Activated CD8-positive, alpha-beta memory T cell treated with anti-CD3 and anti-CD28 coated beads for 48 hours (primary cell): ENCODE data around the gene HSD11B2.
A peak's percentile ranks its signal among the peaks of the same experiment; 100 is the strongest.

ENCODE experiments used
- DNase-seq, 3 experiments: peaks; one replicate each; pipeline ENCODE4 v3.0.0-alpha.2; 2020; ENCODE audit warnings: low read depth in 2 of 3, low spot score in 2 of 3

HSD11B2 gene

GRCh38 chr16:67470359-67470758 lies 39.4 kb downstream of the HSD11B2 start:
- no peak for DNase-seq

DNA sequence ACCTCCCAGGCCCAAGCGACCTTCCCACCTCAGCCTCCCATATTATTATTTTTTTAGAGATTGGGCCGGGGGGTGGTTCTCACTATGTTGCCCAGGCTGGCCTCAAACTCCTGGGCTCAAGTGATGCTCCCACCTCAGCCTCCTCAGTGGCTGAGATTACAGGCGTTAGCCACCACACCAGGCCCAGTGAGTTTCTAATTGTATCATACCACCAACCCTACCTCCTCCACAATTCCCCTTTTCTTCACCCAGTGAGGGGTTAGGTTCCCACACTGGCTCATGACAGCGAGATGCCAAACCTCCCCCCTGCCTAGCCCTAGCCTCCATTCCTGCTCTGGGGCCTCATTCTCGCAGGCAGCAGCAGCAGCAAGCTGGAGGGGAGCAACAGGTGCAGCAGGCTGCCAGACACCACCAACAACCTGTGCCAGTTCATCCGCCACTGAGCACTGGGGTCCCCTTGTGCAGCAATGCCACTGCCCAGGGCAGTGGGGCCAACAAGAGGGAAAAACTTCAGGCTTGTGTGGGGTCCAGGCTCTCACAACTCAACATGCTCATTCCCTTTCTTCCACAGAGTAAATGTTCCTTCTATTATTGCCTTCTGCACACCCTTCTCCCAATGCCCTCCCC lies 41.0 kb downstream of the HSD11B2 start:
- no peak for DNase-seq

DNA sequence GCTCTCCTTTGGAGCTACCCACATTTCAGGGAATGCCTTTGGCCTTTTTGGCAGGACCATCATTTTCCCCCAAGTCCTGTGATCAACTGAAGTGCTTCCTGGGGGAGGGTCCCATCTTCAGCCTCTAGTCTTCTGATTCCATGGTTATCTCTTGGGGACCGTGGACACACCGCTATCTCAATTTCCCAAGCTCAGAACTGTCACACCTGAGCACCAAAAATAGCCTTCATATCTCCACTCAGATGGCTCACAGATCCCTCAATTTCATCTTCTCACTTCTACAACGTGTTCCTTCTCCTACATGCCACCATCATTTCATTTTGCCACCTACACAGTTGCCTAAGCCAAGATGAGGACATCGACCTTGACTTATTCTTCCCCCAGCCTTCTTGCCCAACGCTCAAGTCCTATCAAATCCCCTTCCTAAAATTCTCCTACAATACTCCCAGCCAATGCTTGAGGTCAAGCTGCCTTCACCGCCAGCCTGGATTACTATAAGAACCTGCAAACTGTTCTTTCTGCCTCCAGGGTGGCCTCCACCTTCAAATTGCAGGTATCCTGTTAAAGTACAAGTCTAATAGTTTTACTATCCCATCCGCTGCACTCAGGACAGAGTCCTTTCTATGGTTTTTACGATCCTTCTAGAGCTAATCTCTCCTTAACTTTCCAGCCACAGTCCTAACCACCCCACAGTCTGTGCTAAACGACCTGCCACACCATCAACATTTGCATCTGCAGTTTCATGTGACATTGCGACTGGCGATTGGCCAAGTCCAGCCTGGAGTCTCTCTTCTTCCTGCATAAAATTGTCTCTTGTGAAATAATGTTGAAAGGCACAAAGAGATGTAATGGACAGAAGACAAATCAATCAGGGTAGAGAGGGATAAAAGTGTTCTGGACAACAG lies 43.9 kb downstream of the HSD11B2 start:
- no peak for DNase-seq

- DNase-seq, result no peak
Observed at GRCh38 chr16:67477960-67478554, 47.1 kb downstream of the HSD11B2 start.

DNA sequence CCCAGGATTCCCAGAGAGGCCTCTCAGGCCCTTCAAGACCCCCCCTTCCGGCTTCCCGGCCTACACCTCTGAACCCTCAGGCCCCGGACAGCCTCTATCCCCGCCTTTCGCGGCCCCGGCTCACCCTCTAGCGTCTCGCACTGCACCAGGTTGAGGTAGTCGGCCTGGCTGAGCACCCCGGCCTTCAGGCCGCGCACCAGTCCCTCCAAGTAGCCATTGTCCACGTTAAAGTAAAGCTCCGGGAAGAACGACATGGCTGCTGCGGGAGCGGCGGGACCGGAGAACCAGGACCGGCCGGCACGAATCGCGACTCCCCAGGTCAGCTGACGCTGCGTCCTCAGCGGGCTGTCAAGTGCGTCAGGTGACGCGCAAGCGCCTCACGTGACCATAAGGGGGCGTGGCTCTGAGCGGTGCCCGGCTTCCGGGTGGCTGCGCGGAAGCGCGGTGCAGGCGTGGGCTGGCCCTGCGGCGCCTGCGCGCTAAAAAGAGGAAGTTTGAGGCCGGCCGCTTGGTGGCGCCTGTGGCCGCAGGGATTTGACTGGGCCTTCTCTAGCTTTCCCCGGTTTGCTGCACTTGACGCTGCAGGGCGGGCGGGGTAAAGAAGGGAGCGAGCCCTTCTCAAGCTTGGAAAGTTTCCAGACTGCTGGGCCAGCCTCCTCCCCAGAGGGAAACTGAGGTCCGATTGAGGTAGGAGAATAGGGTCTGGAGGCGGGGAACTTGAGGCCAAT lies 50.1 kb downstream of the HSD11B2 start, which contains the start of gene ATP6V0D1:
TSS of gene ATP6V0D1 (minus strand) at position 325 of the 728 bp plus-strand sequence. CDS start at position 254, 71 bp downstream.
- peak; percentile 90 to 99 (median 97) for DNase-seq

DNA sequence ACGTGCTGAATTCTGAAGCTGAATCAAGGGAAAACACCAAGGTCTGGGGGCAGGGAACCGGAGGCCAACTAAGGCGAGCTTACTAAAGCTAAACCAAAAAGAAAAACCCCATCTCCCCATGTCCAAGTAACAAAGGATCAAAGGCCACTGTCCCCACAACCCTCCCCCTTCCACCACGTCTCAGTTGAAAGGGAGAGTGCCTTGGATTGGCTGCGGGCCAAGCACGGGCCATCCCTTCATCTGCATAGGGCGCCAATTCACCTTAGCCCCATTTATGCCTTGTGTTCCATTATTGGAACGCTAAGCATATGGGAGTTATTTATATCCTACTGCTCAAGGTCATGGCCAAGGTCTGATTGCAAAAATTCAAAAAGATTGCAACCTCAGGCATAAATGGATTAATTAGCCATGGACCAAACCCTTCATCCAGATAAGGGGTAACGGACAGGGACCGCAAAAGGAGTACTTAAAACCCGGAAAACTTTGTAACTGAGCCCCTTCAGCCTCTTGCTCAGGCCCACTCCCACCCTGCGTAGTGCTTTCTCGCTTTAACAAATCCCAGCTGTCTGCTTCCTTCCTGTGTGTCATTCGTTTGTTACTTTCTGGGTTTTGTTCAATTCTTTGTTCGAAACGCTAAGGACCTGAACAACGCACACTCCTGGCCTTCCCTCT lies 50.8 kb downstream of the HSD11B2 start:
- DNase-seq, result peak in 2 of 3 experiments; percentile 30 to 32

DNA sequence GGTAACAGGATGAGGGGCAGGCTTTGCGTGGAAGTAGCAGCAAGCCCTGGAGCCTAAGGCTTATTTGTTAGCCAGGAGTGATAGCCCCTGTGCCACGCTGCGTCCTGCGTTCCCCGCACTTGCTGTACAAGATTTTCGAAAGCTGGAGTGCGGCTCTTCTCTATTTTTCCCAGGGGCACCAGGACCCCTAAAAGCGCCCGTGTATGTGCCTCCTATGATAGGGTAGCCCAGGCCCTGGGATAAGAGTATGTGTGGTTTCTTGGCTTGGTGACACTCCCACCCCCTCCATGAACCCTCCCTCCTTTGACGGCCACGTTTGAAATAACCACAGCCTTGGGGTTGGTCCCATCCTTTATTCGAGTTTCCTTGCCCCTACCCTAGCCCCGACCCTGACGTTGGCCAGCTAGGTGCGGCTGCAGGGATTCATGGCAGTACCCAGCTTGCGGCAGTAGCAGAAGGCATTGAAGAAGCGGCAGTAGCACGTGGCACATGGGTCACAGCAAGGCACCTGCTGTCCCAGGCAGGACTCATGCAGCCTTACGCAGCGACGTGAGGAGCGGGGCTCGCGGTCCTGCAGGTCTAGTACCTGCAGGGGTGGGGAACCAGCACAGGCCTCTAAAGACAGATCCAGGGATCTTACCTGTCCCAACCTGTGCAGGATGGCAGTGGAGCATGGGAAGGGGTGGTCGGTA lies 51.5 kb downstream of the HSD11B2 start:
- no peak for DNase-seq

DNA sequence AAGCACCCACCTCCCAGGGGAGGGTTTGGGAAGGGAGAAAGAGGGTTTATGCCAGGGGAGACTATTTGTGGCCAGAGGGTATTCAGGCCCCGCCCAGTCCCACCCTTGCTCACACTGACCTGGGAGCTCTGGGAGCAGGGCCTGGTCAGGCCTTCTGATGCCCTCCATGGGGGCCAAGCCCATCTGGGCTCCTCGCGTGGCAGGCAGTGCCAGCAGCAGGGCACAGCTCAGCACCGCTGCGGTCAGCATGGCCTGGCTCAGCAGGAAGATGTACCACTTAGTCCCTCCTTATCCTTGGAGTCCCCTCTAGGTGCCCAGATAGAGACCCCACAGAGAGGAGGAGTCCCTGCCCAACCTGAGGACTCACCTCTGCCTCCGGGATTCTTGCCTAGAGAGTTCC lies 52.2 kb downstream of the HSD11B2 start, which contains the start of gene AGRP:
TSS of gene AGRP (minus strand) at position 398 of the 400 bp plus-strand sequence. CDS start at position 249, 149 bp downstream.
- DNase-seq, result no peak

DNA sequence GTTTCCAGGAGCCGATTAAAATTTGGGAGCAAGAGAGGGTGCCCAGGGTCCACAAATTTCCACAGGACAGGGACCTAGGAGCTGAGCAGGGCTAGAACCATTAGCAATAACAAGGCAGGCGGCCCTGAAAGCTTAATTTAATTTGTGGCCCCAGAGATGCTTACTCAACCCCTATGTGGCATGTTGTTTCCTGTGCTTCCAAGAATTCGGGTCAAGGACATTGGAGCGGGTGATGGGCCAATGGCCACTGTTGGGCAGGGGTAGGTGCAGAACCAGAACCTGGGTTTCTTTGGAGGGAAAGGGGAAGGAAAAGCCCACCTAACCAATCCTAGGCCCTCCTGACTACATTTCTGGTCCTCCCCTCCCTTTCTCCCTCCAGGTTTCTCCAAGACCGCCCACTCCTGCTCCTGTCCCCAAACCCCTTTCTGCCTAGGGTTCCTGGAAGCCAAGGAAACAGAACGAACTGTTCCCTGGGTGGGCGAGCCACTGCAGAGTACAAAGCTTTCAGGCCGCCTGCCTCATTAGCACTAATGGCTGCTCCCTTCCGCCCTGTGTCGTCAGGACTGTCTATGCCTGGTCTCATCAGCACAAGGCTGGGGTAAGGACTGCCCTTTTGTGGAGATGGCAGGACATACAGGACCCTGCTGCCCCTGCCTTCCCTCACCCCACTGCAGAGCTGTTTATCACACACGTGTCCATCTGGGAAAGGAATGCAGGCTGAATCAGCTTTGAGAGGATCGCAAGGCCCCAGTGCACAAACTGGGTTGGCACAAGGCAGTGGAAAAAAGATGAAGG lies 53.0 kb downstream of the HSD11B2 start:
- DNase-seq, result no peak

- no peak for DNase-seq
Observed at GRCh38 chr16:67486805-67487204, 55.9 kb downstream of the HSD11B2 start.
